Omental fat pad (tissue), 4 donors: ENCODE results near the gene OTC. TPM values are rescaled to one million over a fixed set of nuclear protein-coding genes. Genes with fewer than 3 reads are reported as not detected.

Source experiments
- ATAC-seq: fragments of 150-250 bp; one replicate; pipeline ENCODE4 v1.9.1; 2016; ENCODE audit warnings: mild to moderate bottlenecking, moderate library complexity; ENCODE audit not compliant: low FRiP score
- DNase-seq: peaks from one replicate; pipeline ENCODE4 v3.0.0-alpha.2; 2019; ENCODE audit warnings: low spot score
- total RNA-seq, 4 donors: library from RNA; depleted of rRNA; stranded (reverse); fragments of >200 nt; gene quantifications; one replicate each; pipeline ENCODE4 v1.1.0, GENCODE V29; 2016
- TF ChIP-seq, protein P1 (sequence below), 3 donors: fragments of 450-650 bp; IDR thresholded peaks; one replicate each; pipeline ENCODE4 v1.5.1; 2016 to 2017; ENCODE audit warnings: antibody characterized with exemption in 3 of 3, mild to moderate bottlenecking in 3 of 3, moderate library complexity in 2 of 3

The OTC gene
- total RNA-seq, 4 donors from 2014 or later: 0.36 to 9.8 (median 1.4) TPM

- TF ChIP-seq, protein P1, sequence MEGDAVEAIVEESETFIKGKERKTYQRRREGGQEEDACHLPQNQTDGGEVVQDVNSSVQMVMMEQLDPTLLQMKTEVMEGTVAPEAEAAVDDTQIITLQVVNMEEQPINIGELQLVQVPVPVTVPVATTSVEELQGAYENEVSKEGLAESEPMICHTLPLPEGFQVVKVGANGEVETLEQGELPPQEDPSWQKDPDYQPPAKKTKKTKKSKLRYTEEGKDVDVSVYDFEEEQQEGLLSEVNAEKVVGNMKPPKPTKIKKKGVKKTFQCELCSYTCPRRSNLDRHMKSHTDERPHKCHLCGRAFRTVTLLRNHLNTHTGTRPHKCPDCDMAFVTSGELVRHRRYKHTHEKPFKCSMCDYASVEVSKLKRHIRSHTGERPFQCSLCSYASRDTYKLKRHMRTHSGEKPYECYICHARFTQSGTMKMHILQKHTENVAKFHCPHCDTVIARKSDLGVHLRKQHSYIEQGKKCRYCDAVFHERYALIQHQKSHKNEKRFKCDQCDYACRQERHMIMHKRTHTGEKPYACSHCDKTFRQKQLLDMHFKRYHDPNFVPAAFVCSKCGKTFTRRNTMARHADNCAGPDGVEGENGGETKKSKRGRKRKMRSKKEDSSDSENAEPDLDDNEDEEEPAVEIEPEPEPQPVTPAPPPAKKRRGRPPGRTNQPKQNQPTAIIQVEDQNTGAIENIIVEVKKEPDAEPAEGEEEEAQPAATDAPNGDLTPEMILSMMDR (IDR thresholded peaks at IDR 0.05): no peak
- DNase-seq (no peak), ATAC-seq (no peak)
Measured at GRCh38 chrX:38371641-38372040, 19.2 kb downstream of the OTC start.

GRCh38 chrX:38374431-38374830, 22.0 kb downstream of the OTC start:
- TF ChIP-seq, protein P1 (IDR thresholded peaks at IDR 0.05): no peak
- ATAC-seq: no peak

DNA sequence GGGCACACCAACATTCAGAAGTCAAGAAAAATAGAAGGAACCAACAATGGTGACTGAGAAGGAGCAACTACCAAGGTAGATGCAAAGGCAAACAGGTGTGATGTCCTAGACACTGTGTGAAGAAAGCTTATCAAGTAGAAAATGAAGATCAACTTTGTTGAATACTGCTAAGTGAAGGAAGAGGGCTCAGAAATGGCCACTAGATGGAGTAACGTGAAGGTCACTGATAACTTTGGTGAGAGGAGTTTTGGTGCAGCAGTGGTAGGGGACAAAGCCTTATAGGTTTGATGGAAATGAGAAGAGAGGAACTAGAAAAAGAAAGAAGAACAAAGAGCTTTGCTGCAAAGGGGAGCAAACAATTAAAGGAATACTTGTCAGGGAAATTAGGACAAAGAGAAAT, 23.5 kb downstream of the OTC start:
- no peak for ATAC-seq
- no peak for DNase-seq
- TF ChIP-seq, protein P1 (IDR thresholded peaks at IDR 0.05): no peak

More at GRCh38 chrX:38374431-38374830, 22.0 kb downstream of the OTC start:
- DNase-seq: no peak

DNA sequence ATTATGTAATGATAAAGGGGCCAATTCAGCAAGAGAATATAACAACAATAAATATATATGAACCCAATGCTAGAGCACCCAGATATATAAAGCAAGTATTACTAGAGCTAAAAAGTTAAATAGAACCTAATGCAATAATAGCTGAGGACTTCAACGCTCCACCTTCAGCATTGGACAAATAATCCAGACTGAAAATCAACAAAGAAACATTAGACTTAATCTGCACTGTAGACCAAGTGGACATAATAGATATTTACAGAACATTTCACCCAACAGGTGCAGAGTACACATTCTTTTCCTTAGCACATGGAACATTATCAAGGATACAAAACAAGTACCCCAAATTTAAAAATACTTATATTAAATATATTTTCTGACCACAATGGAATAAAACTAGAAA, 24.3 kb downstream of the OTC start:
- ATAC-seq: no peak
- TF ChIP-seq, protein P1 (IDR thresholded peaks at IDR 0.05): no peak
- no peak for DNase-seq

GRCh38 chrX:38379088-38379487, 26.7 kb downstream of the OTC start:
- ATAC-seq: no peak

GRCh38 chrX:38382663-38383062, 30.3 kb downstream of the OTC start:
- DNase-seq: no peak
- peak; percentile 62 for ATAC-seq
- TF ChIP-seq, protein P1 (IDR thresholded peaks at IDR 0.05): no peak

More at GRCh38 chrX:38379088-38379487, 26.7 kb downstream of the OTC start:
- TF ChIP-seq, protein P1 (IDR thresholded peaks at IDR 0.05): no peak
- DNase-seq: no peak

GRCh38 chrX:38400389-38400910, 48.0 kb downstream of the OTC start:
- no peak for DNase-seq
- TF ChIP-seq, protein P1 (IDR thresholded peaks at IDR 0.05): no peak
- ATAC-seq: no peak
